ENCODE measurements around the gene RASA3. TPM values are rescaled to one million over a fixed set of nuclear protein-coding genes. Genes with fewer than 3 reads are reported as not detected.

Gene RASA3
- total RNA-seq, 2 donors from 2014 or later, result 4.4 to 7.2 TPM

GRCh38 chr13:114145256-114145655 lies 12.8 kb upstream of the RASA3 start:
- Histone ChIP-seq H3K36me3 (no peaks in the 10 kb centered on the region), H3K4me3 (no peak overlapping the region), H3K4me1 (peaks cover 11% of the 10 kb centered on the region), H3K9ac (ENCODE audit: low read depth in 2 of 2, low read length in 2 of 2) (no peak overlapping the region), H3K9me3 (no peaks in the 10 kb centered on the region), H3K27me3 (no peaks in the 10 kb centered on the region), H3K27ac (no peak overlapping the region)
- DNase-seq, result no peak
- TF ChIP-seq CTCF (IDR thresholded peaks at IDR 0.05), result no peak
- intact Hi-C loops (cut with DNase I), result no loop called here

- H3K9me3 ChIP-seq, result no peaks in the 10 kb centered on the region
- H3K4me1 ChIP-seq, result peaks cover 11% of the 10 kb centered on the region
- no peak overlapping the region for H3K9ac ChIP-seq (ENCODE audit: low read depth in 2 of 2, low read length in 2 of 2)
- intact Hi-C loops (cut with DNase I), result no loop called here
- no peak overlapping the region for H3K27ac ChIP-seq
- TF ChIP-seq CTCF (IDR thresholded peaks at IDR 0.05), result no peak
- H3K36me3 ChIP-seq, result no peaks in the 10 kb centered on the region
- DNase-seq, result no peak
- H3K4me3 ChIP-seq, result no peak overlapping the region
- H3K27me3 ChIP-seq, result no peaks in the 10 kb centered on the region
Observed at GRCh38 chr13:114144606-114145244, 12.3 kb upstream of the RASA3 start.

- Histone ChIP-seq H3K27me3 (no peaks in the 10 kb centered on the region), H3K9ac (ENCODE audit: low read depth in 2 of 2, low read length in 2 of 2) (peak overlapping the region in 1 of 2 donors; percentile 40), H3K36me3 (no peaks in the 10 kb centered on the region), H3K4me1 (peaks cover 11% of the 10 kb centered on the region), H3K27ac (peak overlapping the region; percentile 57), H3K9me3 (no peaks in the 10 kb centered on the region), H3K4me3 (no peak overlapping the region)
- no peak for TF ChIP-seq CTCF (IDR thresholded peaks at IDR 0.05)
- no peak for DNase-seq
- intact Hi-C loops (cut with DNase I), result no loop called here
Observed at GRCh38 chr13:114143806-114144605, 11.6 kb upstream of the RASA3 start.

- no peak overlapping the region for H3K4me3 ChIP-seq
- TF ChIP-seq CTCF (IDR thresholded peaks at IDR 0.05), result no peak
- peak overlapping the region in 1 of 2 donors; percentile 19 for H3K9ac ChIP-seq (ENCODE audit: low read depth in 2 of 2, low read length in 2 of 2)
- no peaks in the 10 kb centered on the region for H3K27me3 ChIP-seq
- DNase-seq, result peak; percentile 69
- H3K27ac ChIP-seq, result peak overlapping the region; percentile 57
- intact Hi-C loops (cut with DNase I), result no loop called here
- no peaks in the 10 kb centered on the region for H3K9me3 ChIP-seq
- H3K4me1 ChIP-seq, result peaks cover 11% of the 10 kb centered on the region
- H3K36me3 ChIP-seq, result no peaks in the 10 kb centered on the region
Observed at GRCh38 chr13:114142640-114143490, 10.4 kb upstream of the RASA3 start.

GRCh38 chr13:114142137-114142550 lies 9.7 kb upstream of the RASA3 start:
- Histone ChIP-seq H3K27me3 (no peaks in the 10 kb centered on the region), H3K4me3 (no peak overlapping the region), H3K9me3 (no peaks in the 10 kb centered on the region), H3K4me1 (peaks cover 11% of the 10 kb centered on the region), H3K36me3 (no peaks in the 10 kb centered on the region), H3K9ac (ENCODE audit: low read depth in 2 of 2, low read length in 2 of 2) (peak overlapping the region in 1 of 2 donors; percentile 61), H3K27ac (no peak overlapping the region)
- TF ChIP-seq CTCF (IDR thresholded peaks at IDR 0.05), result no peak
- intact Hi-C loops (cut with DNase I), result no loop called here
- no peak for DNase-seq

Measured in colonic mucosa (tissue), 4 donors.